Colonic mucosa (tissue), 4 donors: Measurements from ENCODE around the gene MRPL27. TPM values are rescaled to one million over a fixed set of nuclear protein-coding genes. Genes with fewer than 3 reads are reported as not detected.

Experiments
- DNase-seq: peaks from one replicate; pipeline ENCODE4 v3.0.0-alpha.2; 2020
- H3K27ac ChIP-seq: fragments of 200-600 bp; one replicate; pipeline ENCODE4 v1.8.0; 2021
- H3K27me3 ChIP-seq: fragments of 200-600 bp; one replicate; pipeline ENCODE4 v1.8.0; 2021
- H3K36me3 ChIP-seq: fragments of 200-600 bp; one replicate; pipeline ENCODE4 v1.8.0; 2021
- H3K4me1 ChIP-seq: fragments of 200-600 bp; one replicate; pipeline ENCODE4 v1.8.0; 2021; ENCODE audit warnings: mild to moderate bottlenecking
- H3K4me3 ChIP-seq: fragments of 200-600 bp; one replicate; pipeline ENCODE4 v1.8.0; 2021
- H3K9ac ChIP-seq, 2 donors: one replicate each; pipeline ENCODE4 v1.7.0; 2013; ENCODE audit warnings: control low read depth in 2 of 2, low read depth in 2 of 2, low read length in 2 of 2
- H3K9me3 ChIP-seq: fragments of 200-600 bp; one replicate; pipeline ENCODE4 v1.8.0; 2021
- intact Hi-C: fragments of 100-400 bp; cut with DNase I; formaldehyde crosslinking; loops from one replicate; pipeline ENCODE4 v1.14.1; 2022
- total RNA-seq, 2 donors: library from RNA; stranded (reverse); fragmentation: NEBNext Ultra II Directional in 1 of 2; extraction: Animal tissue kit (Norgen Biotek cat#: 25700) in 1 of 2; gene quantifications; one replicate each; pipeline ENCODE4 v1.2.1, GENCODE V29; 2021
- TF ChIP-seq, protein P1 (sequence below): fragments of 200-600 bp; IDR thresholded peaks from one replicate; pipeline ENCODE4 v1.8.0; 2022; ENCODE audit warnings: antibody characterized with exemption, mild to moderate bottlenecking
- donor health status: healthy.
- donor health status: DM: no; HTN: no; CAD: no.
- donor health status: DM: no; HTN: no; CAD: no.

The MRPL27 gene
- total RNA-seq, 2 donors from 2014 or later, result 71.7 to 135 TPM

DNA sequence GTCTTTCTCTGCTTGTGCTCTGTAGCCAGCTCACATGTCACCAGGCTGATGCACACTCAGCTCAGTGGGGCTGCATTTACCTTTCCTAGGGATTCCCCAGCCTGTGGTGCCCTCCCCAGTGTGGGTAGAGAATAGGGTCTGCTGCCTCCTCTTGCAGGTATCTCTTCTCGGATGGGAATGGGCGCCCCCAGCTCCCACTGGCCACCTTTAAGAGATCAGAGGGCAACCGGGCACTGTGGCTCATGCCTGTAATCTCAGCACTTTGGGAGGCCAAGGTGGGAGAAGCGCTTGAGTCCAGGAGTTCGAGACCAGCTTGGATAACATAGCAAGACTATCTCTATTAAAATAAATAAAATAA is 23.8 kb downstream of the MRPL27 start:
- no peaks in the 10 kb centered on the region for H3K36me3 ChIP-seq
- TF ChIP-seq, protein P1, sequence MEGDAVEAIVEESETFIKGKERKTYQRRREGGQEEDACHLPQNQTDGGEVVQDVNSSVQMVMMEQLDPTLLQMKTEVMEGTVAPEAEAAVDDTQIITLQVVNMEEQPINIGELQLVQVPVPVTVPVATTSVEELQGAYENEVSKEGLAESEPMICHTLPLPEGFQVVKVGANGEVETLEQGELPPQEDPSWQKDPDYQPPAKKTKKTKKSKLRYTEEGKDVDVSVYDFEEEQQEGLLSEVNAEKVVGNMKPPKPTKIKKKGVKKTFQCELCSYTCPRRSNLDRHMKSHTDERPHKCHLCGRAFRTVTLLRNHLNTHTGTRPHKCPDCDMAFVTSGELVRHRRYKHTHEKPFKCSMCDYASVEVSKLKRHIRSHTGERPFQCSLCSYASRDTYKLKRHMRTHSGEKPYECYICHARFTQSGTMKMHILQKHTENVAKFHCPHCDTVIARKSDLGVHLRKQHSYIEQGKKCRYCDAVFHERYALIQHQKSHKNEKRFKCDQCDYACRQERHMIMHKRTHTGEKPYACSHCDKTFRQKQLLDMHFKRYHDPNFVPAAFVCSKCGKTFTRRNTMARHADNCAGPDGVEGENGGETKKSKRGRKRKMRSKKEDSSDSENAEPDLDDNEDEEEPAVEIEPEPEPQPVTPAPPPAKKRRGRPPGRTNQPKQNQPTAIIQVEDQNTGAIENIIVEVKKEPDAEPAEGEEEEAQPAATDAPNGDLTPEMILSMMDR, result no peak
- intact Hi-C loops, result no loop called here
- peaks cover 7% of the 10 kb centered on the region for H3K4me1 ChIP-seq
- no peak overlapping the region for H3K9ac ChIP-seq
- H3K27me3 ChIP-seq, result no peaks in the 10 kb centered on the region
- no peak for DNase-seq
- H3K9me3 ChIP-seq, result no peaks in the 10 kb centered on the region
- no peak overlapping the region for H3K27ac ChIP-seq
- H3K4me3 ChIP-seq, result no peak overlapping the region

DNA sequence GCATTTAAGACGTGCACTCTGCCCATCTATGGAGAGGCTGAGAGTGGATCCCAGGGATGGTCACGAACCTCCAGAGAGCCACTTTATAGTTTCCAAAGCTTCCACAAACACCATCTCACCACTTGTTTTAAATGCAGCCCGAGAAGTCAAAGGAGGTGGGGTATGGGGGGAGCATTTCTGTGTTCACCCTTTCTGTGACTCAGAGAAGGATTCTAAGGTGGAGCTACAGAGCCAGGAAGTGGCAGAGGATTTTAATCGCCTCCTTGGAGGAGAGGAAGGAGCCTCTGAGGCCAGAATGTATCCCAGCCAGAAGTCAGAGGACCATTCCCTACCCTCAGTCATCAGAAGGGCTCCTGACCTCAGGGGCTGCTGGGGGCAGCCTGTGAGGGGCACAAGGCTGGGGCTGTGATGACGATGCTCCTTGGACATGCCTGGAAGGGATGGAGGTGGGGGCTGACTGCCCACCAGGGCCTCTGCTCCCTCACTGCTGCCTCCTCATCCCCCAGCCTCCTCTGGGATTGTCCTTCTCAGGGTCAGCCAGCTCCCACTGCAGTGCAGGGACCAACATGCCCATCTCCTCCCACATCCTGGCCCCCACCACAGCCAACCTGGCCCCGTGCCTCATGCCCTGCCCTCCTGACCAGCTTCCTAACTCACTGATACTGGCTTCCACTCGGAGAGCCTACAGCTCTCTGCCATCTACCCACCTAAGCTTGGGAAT is 24.3 kb downstream of the MRPL27 start:
- no peak overlapping the region for H3K9ac ChIP-seq
- no peaks in the 10 kb centered on the region for H3K9me3 ChIP-seq
- no peak overlapping the region for H3K27ac ChIP-seq
- no peaks in the 10 kb centered on the region for H3K27me3 ChIP-seq
- no peak for DNase-seq
- peaks cover 7% of the 10 kb centered on the region for H3K4me1 ChIP-seq
- no peaks in the 10 kb centered on the region for H3K36me3 ChIP-seq
- TF ChIP-seq, protein P1, result no peak
- intact Hi-C loops, result no loop called here
- H3K4me3 ChIP-seq, result no peak overlapping the region

DNA sequence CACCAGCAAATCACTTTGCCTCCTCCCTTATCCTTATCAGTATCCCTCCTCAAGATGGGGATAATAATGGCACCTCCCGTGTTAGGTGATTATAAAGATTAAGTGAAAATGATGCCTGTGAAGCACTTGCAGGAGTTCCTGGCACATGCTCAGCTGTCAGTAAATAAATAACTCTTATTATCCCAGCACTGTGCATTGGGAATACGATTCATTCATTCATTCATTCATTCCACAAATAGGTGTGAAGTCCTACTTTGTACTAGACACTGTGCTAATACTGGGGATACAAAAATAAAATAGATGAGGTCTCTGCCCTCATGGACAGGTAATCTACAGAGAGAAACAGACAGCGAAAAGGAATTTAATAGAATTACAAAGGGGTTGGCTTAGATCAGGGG is 25.1 kb downstream of the MRPL27 start:
- Histone ChIP-seq H3K9ac (no peak overlapping the region), H3K27ac (no peak overlapping the region), H3K4me1 (peaks cover 7% of the 10 kb centered on the region), H3K36me3 (no peaks in the 10 kb centered on the region), H3K4me3 (no peak overlapping the region), H3K27me3 (no peaks in the 10 kb centered on the region), H3K9me3 (no peaks in the 10 kb centered on the region)
- intact Hi-C loops, result no loop called here
- TF ChIP-seq, protein P1, result no peak
- DNase-seq, result no peak

DNA sequence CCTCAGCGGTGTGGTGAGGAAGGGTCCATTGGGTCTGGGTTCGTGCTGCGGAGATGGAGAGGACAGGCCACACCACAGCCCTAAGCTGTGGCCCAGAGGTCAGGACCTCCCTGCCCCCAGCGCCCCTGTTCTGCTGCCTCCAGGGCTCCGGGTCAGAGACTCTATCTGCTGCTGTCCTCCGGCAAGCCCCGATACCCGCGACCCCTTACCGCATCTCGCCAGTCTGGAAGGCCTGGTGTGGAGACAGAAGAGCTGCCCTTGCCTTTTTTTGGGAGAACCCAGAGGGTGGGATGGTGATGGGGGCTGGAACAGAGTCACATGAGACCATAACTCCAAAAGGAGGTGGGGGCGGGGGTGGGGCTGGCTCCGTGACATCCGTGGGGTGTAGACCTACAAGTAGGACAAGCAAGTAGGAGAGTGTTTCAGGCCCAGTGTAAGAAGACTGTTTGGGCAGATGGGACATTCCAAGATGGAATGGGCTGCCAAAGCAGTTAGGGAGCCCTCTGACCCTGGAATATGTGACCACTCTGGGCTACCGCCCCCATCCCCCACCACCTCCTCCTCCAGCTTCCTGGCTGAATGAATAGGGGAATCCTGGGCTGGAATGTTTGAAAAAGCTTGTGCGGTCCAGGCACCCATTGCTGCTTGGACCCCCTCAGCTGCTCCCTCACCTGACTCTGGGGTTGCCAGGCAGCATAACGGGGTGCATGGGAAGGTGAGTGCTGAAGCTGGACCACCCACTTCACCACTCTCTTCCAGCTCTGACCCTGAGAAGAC is 25.7 kb downstream of the MRPL27 start:
- H3K4me3 ChIP-seq, result peak overlapping the region; percentile 79
- intact Hi-C loops, result no loop called here
- peaks cover 7% of the 10 kb centered on the region for H3K4me1 ChIP-seq
- TF ChIP-seq, protein P1, result no peak
- peak overlapping the region; percentile 84 to 93 for H3K9ac ChIP-seq
- H3K9me3 ChIP-seq, result no peaks in the 10 kb centered on the region
- DNase-seq, result no peak
- no peak overlapping the region for H3K27ac ChIP-seq
- no peaks in the 10 kb centered on the region for H3K27me3 ChIP-seq
- no peaks in the 10 kb centered on the region for H3K36me3 ChIP-seq

DNA sequence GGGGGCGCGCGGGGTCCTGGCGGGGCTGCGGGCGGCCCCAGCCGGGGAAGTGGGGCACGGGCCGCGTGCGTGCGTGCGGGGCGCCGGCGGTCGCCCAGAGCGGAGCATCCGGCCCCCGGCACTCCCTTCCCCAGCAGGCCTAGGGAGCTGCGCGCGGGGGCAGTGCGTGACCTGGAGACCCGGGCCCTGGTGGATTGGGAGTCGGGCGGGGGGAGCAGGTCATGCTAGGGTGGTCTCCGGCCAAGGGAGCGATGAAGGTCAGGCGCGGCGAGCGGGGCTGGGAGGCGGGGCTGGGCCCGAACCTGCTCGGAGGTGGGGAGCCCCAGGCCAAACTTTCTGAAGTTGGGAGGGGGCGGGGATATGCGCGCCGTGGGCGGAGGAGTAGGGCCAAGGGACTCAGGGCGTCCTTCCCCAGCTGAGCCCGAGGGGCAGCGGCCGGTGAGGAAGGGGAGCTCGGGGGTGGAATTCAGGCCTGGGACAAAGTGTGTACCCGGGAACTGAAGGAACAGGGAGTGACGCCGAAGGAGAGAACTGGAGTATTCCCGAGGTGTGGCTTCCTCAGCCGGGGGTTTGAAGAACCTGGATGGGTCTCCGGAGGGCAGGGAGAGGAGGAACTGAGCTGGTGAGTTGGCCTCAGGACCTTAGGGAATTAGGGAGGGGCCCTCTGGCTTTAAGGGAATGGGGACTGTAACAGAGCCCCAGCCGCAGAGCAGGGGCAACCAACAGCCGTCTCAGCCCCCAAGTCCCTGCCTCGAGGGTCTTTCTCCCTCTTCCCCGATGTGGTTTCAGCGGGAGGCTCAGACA is 26.5 kb downstream of the MRPL27 start:
- H3K9ac ChIP-seq, result peak overlapping the region; percentile 84 to 93
- H3K4me3 ChIP-seq, result peak overlapping the region; percentile 79
- H3K27ac ChIP-seq, result peak overlapping the region; percentile 41
- TF ChIP-seq, protein P1, result no peak
- peaks cover 7% of the 10 kb centered on the region for H3K4me1 ChIP-seq
- peak; percentile 64 for DNase-seq
- no peaks in the 10 kb centered on the region for H3K27me3 ChIP-seq
- intact Hi-C loops, result no loop called here
- no peaks in the 10 kb centered on the region for H3K9me3 ChIP-seq
- no peaks in the 10 kb centered on the region for H3K36me3 ChIP-seq
